K562 (cell line): Measurements from ENCODE around the gene MESP1. TPM values are rescaled to one million over a fixed set of nuclear protein-coding genes. Genes with fewer than 3 reads are reported as not detected.
A peak's percentile ranks its signal among the peaks of the same experiment; 100 is the strongest.

ENCODE experiments used
- CREM ChIP-seq: IDR thresholded peaks from 2 replicates; pipeline ENCODE4 v1.6.1; 2014; ENCODE audit warnings: antibody characterized with exemption, low read depth
- FOXJ2 ChIP-seq: fragments of 200-800 bp; sonication (Bioruptor generic); IDR thresholded peaks from 2 replicates; pipeline ENCODE4 v1.6.1; 2016; ENCODE audit warnings: missing genetic modification characterization, missing compliant biosample characterization
- LARP7 ChIP-seq: fragments of 450-650 bp; IDR thresholded peaks from 2 replicates; pipeline ENCODE4 v1.6.1; 2016
- MTA1 ChIP-seq: fragments of 450-650 bp; IDR thresholded peaks from 2 replicates; pipeline ENCODE4 v1.6.1; 2017; ENCODE audit warnings: borderline replicate concordance
- RB1 ChIP-seq: fragments of 450-650 bp; IDR thresholded peaks from 2 replicates; pipeline ENCODE4 v1.6.1; 2017; ENCODE audit warnings: low read depth, mild to moderate bottlenecking
- RCOR1 ChIP-seq, 2 experiments: IDR thresholded peaks; 2 replicates each; pipeline ENCODE4 v1.6.1; 2012; ENCODE audit warnings: low read depth in 2 of 2, low read length in 2 of 2, borderline replicate concordance in 1 of 2, improper control_type of control experiment in 1 of 2
- RUNX1 ChIP-seq: sonication (generic); IDR thresholded peaks from 2 replicates; pipeline ENCODE4 v1.6.1; 2016; ENCODE audit warnings: antibody characterized with exemption, low read depth
- SMARCE1 ChIP-seq: fragments of 450-650 bp; IDR thresholded peaks from 2 replicates; pipeline ENCODE4 v1.7.1; 2016; ENCODE audit warnings: mild to moderate bottlenecking
- TEAD4 ChIP-seq, 2 experiments: sonication (generic) in 1 of 2; formaldehyde crosslinking in 1 of 2; IDR thresholded peaks; 2 replicates each; pipeline versions ENCODE4 v1.6.1 to v1.8.0; 2012 to 2022; ENCODE audit warnings: borderline replicate concordance in 1 of 2, inconsistent platforms in 1 of 2, low read length in 1 of 2, mild to moderate bottlenecking in 1 of 2, missing genetic modification reagents in 1 of 2
- ZNF217 ChIP-seq: sonication (generic); formaldehyde crosslinking; IDR thresholded peaks from 2 replicates; pipeline ENCODE4 v1.8.0; 2022; ENCODE audit warnings: mild to moderate bottlenecking, missing genetic modification reagents
- ZNF384 ChIP-seq: IDR thresholded peaks from 2 replicates; pipeline ENCODE4 v1.6.1; 2012; ENCODE audit warnings: low read depth, low read length, improper control_type of control experiment
- ZNF584 ChIP-seq: fragments of 200-800 bp; sonication (Bioruptor generic); IDR thresholded peaks from 2 replicates; pipeline ENCODE4 v1.6.1; 2016; ENCODE audit warnings: low read depth, mild to moderate bottlenecking, missing genetic modification characterization, missing compliant biosample characterization
- ZNF695 ChIP-seq: fragments of 450-650 bp; formaldehyde crosslinking; IDR thresholded peaks from 2 replicates; pipeline ENCODE4 v1.4.0; 2020; ENCODE audit warnings: mild to moderate bottlenecking, moderate library complexity
- ZNF707 ChIP-seq: fragments of 250-450 bp; sonication (Bioruptor Pico); conservative IDR thresholded peaks from 2 replicates; pipeline ENCODE4 v1.8.0; 2022; ENCODE audit warnings: inconsistent platforms, mild to moderate bottlenecking, moderate library complexity
- polyA plus RNA-seq, 8 experiments: library from polyadenylated mRNA; depleted of rRNA in 4 of 8; stranded (reverse) in 5 of 8; unstranded in 3 of 8; fragments of >200 nt; fragmentation: Nextera tagmentation in 2 of 8; fragmentation: Illumina TruSeq in 1 of 8; extraction: Ambion mirVana in 2 of 8; extraction: Trizol in 1 of 8; gene quantifications; 2 replicates each; pipeline versions ENCODE4 v1.2.1 to v1.2.3, GENCODE V29; 2011 to 2014; ENCODE audit warnings: inconsistent platforms in 1 of 8, missing spikeins in 1 of 8
- total RNA-seq, 7 experiments: library from RNA; depleted of rRNA in 6 of 7; stranded (reverse); fragments of >200 nt in 6 of 7; fragmentation: Illumina TruSeq in 2 of 7; extraction: Trizol in 2 of 7; gene quantifications; 2 replicates each; pipeline versions ENCODE4 v1.2.1 to v1.2.3, GENCODE V29; 2011 to 2021; ENCODE audit warnings: low replicate concordance in 1 of 7
- TF ChIP-seq, protein P1 (sequence below), 2 experiments: fragments of 450-650 bp; IDR thresholded peaks; 2 replicates each; pipeline ENCODE4 v1.6.1; 2016; ENCODE audit warnings: mild to moderate bottlenecking in 2 of 2, borderline replicate concordance in 1 of 2, low read depth in 1 of 2, moderate library complexity in 1 of 2
- TF ChIP-seq, protein P2 (sequence below): sonication (generic); formaldehyde crosslinking; IDR thresholded peaks from 2 replicates; pipeline ENCODE4 v1.8.1; 2023; ENCODE audit warnings: mild to moderate bottlenecking, missing genetic modification reagents, moderate library complexity
- TF ChIP-seq, protein P3 (sequence below), 2 experiments: IDR thresholded peaks; 2 replicates each; pipeline ENCODE4 v1.6.1; 2011; ENCODE audit warnings: borderline replicate concordance in 1 of 2, control low read depth in 1 of 2, low read depth in 1 of 2, low read length in 1 of 2, mild to moderate bottlenecking in 1 of 2, mixed read lengths in 1 of 2, moderate library complexity in 1 of 2; ENCODE audit not compliant: insufficient read depth in 1 of 2, insufficient read length in 1 of 2, poor library complexity in 1 of 2, severe bottlenecking in 1 of 2; ENCODE audit errors: extremely low read depth in 1 of 2

Gene MESP1
- total and polyA plus RNA-seq, 9 of the 15 experiments (the other 6 are each of a cell fraction or from before 2014, with no cell fraction given): 0.14 to 1.1 (median 0.36) TPM; not detected in 4

DNA sequence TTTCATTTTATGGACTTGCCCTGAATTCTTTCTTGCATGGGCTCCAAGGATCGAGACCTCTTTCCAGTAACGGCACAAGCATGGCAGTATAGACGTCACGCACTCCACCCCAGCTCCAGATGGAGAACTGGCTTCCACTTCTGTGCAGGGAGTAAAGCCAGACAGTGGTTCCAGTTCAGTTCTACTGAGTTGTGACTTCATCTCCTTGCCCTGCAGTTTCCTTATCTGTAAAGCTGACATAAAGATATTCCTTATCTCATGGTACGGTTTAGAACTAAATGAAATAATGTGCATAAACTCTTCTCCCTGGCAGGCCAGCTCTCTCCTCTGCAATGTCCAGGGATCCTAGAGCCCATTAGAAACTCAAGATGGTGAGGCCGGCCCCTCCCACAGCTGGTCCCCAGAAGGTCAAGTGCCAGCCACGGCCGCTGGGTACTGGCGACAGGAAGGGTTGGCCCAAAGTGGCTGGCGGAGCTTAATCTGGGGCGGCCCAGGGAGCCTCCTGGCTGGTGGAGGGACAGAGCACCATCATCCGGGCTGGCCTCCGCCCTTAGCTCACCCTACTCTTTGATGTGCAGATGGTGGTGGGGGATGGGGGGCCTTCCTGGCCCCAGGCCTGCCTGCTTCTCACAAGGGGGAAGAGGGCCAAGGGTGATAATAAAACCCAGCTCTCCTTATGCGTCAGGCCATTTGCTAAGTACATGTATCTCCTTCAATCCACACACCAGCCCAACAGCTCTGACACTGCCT, 32.2 kb upstream of the MESP1 start (continued):
- TF ChIP-seq, protein P1, sequence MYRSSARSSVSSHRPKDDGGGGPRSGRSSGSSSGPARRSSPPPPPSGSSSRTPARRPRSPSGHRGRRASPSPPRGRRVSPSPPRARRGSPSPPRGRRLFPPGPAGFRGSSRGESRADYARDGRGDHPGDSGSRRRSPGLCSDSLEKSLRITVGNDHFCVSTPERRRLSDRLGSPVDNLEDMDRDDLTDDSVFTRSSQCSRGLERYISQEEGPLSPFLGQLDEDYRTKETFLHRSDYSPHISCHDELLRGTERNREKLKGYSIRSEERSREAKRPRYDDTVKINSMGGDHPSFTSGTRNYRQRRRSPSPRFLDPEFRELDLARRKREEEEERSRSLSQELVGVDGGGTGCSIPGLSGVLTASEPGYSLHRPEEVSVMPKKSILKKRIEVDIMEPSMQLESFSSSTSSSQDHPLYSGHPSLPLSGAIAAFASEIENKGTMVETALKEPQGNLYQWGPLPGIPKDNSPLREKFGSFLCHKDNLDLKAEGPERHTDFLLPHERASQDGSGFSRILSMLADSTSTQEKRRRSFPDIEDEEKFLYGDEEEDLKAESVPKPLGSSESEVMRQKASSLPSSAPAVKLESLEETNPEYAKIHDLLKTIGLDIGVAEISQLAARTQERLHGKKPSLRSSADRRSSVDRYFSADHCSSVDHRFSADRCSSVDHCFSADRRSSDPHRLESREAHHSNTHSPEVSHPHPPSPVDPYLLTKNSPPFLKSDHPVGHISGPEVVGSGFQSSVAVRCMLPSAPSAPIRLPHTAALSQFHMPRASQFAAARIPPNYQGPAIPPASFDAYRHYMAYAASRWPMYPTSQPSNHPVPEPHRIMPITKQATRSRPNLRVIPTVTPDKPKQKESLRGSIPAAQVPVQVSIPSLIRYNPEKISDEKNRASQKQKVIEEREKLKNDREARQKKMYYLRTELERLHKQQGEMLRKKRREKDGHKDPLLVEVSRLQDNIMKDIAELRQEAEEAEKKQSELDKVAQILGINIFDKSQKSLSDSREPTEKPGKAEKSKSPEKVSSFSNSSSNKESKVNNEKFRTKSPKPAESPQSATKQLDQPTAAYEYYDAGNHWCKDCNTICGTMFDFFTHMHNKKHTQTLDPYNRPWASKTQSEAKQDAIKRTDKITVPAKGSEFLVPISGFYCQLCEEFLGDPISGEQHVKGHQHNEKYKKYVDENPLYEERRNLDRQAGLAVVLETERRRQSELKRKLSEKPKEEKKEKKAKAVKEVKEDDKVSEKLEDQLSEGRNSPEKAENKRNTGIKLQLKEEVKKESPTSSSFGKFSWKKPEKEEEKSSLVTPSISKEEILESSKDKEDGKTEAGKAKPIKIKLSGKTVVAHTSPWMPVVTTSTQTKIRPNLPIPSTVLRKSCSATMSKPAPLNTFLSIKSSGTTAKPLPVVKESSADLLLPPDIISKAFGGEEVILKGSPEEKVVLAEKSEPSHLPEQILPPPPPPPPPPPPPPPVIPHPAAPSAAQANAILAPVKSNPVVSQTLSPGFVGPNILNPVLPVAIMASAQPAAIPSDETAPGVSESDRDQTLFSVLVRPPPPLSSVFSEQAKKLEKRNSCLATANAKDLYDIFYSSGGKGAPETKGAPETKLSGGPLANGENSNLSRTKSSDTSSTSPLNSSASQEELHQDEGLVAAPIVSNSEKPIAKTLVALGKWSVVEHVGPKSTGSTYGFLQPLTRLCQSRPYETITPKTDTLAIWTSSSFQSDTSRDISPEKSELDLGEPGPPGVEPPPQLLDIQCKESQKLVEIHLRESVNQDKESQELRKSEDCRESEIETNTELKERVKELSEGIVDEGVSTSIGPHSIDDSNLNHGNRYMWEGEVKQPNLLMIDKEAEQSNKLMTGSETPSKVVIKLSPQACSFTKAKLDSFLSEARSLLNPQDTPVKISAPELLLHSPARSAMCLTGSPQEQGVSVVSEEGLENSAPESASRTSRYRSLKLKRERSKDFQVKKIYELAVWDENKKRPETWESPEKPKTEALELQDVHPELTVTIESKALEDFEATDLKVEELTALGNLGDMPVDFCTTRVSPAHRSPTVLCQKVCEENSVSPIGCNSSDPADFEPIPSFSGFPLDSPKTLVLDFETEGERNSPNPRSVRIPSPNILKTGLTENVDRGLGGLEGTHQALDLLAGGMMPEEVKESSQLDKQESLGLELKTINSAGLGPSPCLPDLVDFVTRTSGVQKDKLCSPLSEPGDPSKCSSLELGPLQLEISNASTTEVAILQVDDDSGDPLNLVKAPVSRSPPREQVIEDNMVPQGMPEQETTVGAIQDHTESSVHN (IDR thresholded peaks at IDR 0.05; ENCODE audit: borderline replicate concordance in 1 of 2, low read depth in 1 of 2): no peak
- no peak for TF ChIP-seq MTA1
- no peak for TF ChIP-seq TEAD4 (IDR thresholded peaks at IDR 0.05; ENCODE audit: low read length)
- no peak for TF ChIP-seq TEAD4 (CRISPR knock-in tag; IDR thresholded peaks at IDR 0.05; ENCODE audit: borderline replicate concordance)
- TF ChIP-seq ZNF707 (CRISPR knock-in tag): no peak
- peak; percentile 32; the same call in 1 of the 2 replicates for TF ChIP-seq SMARCE1
- TF ChIP-seq RUNX1: no peak
- TF ChIP-seq CREM: peak; percentile 61; the same call in 1 of the 2 replicates
- no peak; a peak in 1 of 4 replicates for TF ChIP-seq RCOR1 (IDR thresholded peaks at IDR 0.05; ENCODE audit: borderline replicate concordance in 1 of 2, low read depth in 2 of 2, low read length in 2 of 2)
- no peak for TF ChIP-seq FOXJ2 (tag)
- TF ChIP-seq, protein P2, sequence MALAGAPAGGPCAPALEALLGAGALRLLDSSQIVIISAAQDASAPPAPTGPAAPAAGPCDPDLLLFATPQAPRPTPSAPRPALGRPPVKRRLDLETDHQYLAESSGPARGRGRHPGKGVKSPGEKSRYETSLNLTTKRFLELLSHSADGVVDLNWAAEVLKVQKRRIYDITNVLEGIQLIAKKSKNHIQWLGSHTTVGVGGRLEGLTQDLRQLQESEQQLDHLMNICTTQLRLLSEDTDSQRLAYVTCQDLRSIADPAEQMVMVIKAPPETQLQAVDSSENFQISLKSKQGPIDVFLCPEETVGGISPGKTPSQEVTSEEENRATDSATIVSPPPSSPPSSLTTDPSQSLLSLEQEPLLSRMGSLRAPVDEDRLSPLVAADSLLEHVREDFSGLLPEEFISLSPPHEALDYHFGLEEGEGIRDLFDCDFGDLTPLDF: no peak
- TF ChIP-seq, protein P3, sequence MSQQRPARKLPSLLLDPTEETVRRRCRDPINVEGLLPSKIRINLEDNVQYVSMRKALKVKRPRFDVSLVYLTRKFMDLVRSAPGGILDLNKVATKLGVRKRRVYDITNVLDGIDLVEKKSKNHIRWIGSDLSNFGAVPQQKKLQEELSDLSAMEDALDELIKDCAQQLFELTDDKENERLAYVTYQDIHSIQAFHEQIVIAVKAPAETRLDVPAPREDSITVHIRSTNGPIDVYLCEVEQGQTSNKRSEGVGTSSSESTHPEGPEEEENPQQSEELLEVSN (IDR thresholded peaks at IDR 0.05; ENCODE audit: borderline replicate concordance in 1 of 2, extremely low read depth in 1 of 2, insufficient read depth in 1 of 2, insufficient read length in 1 of 2, low read depth in 1 of 2, low read length in 1 of 2, poor library complexity in 1 of 2, severe bottlenecking in 1 of 2): peak in 1 of 2 experiments; percentile 10
- TF ChIP-seq ZNF584 (CRISPR knock-in tag): no peak
- no peak for TF ChIP-seq ZNF217 (CRISPR knock-in tag)
- TF ChIP-seq RB1: no peak
- TF ChIP-seq ZNF384: no peak
- TF ChIP-seq LARP7: no peak
- TF ChIP-seq ZNF695 (CRISPR knock-in tag): 0 out of 2 replicates have a peak, but pooled peaks have one; percentile 22
